ENCODE data around the gene TBC1D14.

- no peak for TF ChIP-seq POLR2AphosphoS5 (IDR thresholded peaks at IDR 0.05; ENCODE audit: low read depth, low read length)
- TF ChIP-seq POU2F2 (IDR thresholded peaks at IDR 0.05; ENCODE audit: low read depth, low read length), result no peak
- no peak for TF ChIP-seq POLR2A (IDR thresholded peaks at IDR 0.05; ENCODE audit: low read depth, low read length)
- TF ChIP-seq TAF1 (IDR thresholded peaks at IDR 0.05; ENCODE audit: low read depth, low read length), result no peak
- TF ChIP-seq SPI1 (IDR thresholded peaks at IDR 0.05; ENCODE audit: low read depth, low read length), result no peak
Observed at GRCh38 chr4:6869944-6870343, 39.7 kb upstream of the TBC1D14 start.

Measured in GM12891 (cell line).